Vagina (tissue), 2 donors: ENCODE results near the gene SOCS3. TPM values are rescaled to one million over a fixed set of nuclear protein-coding genes. Genes with fewer than 3 reads are reported as not detected.
A peak's percentile ranks its signal among the peaks of the same experiment; 100 is the strongest.

Experiments used
- DNase-seq, 2 donors: peaks; one replicate each; pipeline ENCODE4 v3.0.0-alpha.2; 2017; ENCODE audit errors: extremely low spot score in 2 of 2
- H3K27ac ChIP-seq: fragments of 200-600 bp; sonication (generic); one replicate; pipeline ENCODE4 v1.5.1; 2019
- H3K27me3 ChIP-seq: fragments of 200-600 bp; sonication (generic); one replicate; pipeline ENCODE4 v1.5.1; 2019
- H3K36me3 ChIP-seq, 2 donors: fragments of 200-600 bp; sonication (generic); one replicate each; pipeline ENCODE4 v1.5.1; 2017 to 2019
- H3K4me1 ChIP-seq: fragments of 200-600 bp; sonication (generic); one replicate; pipeline ENCODE4 v1.5.1; 2019
- H3K4me3 ChIP-seq, 2 donors: fragments of 200-600 bp; sonication (generic); 1 replicate in 1 of 2; 2 replicates in 1 of 2; pipeline ENCODE4 v1.5.1; 2016 to 2019
- H3K9me3 ChIP-seq: fragments of 200-600 bp; sonication (generic); one replicate; pipeline ENCODE4 v1.5.1; 2019
- POLR2A ChIP-seq, 2 donors: fragments of 450-650 bp; IDR thresholded peaks; one replicate each; pipeline ENCODE4 v1.6.1; 2017; ENCODE audit warnings: antibody characterized with exemption in 2 of 2, mild to moderate bottlenecking in 2 of 2, moderate library complexity in 2 of 2
- POLR2AphosphoS5 ChIP-seq, 2 donors: sonication (generic); formaldehyde crosslinking; IDR thresholded peaks; one replicate each; pipeline ENCODE4 v1.9.0; 2017; ENCODE audit warnings: antibody characterized with exemption in 2 of 2, mild to moderate bottlenecking in 2 of 2, low read depth in 1 of 2; ENCODE audit not compliant: insufficient read depth in 1 of 2
- intact Hi-C: fragments of 100-400 bp; cut with DNase I; formaldehyde crosslinking; loops from one replicate; pipeline ENCODE4 v1.15.1; 2023
- total RNA-seq: library from RNA; depleted of rRNA; stranded (reverse); fragments of >200 nt; gene quantifications from one replicate; pipeline ENCODE4 v1.2.3, GENCODE V29; 2016
- TF ChIP-seq, protein P1 (sequence below), 3 experiments: fragments of 450-650 bp in 2 of 3; fragments of 200-600 bp in 1 of 3; sonication (generic) in 1 of 3; IDR thresholded peaks; one replicate each; pipeline ENCODE4 v1.5.1; 2017 to 2019; ENCODE audit warnings: antibody characterized with exemption in 3 of 3, mild to moderate bottlenecking in 2 of 3, moderate library complexity in 2 of 3

Gene SOCS3
- total RNA-seq, 1 donor from 2014 or later = 173 TPM

DNA sequence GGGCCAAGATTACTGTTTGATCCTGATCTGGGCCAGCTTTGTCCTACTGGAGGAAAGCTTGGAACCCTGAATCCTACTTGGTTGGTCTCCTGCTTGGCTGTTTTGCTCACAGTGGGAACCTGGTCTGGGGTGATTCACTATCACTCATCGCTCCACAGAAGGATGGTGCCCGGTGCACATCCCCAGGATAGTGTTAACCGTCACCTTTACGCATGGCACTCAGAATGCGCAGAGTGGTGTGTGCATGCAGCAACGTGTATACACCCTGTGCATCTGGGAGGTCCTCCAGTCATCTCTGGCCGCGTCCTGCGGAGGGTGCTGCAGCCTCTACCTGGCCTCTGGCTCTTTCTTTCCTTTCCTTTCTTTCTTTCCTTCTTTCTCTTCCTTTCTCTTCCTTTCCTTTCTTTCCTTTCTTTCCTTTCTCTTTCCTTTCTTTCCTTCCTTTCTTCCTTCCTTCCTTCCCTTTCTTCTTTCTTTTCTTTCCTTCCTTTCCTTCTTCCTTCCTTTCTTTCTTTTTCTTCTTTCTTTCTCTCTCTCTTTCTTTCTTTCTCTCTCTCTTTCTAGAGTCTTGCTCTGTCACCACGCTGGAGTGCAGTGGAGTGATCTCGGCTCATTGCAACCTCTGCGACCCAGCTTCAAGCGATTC is 13.1 kb downstream of the SOCS3 start:
- H3K4me3 ChIP-seq = no peak overlapping the region
- no peak for DNase-seq
- no peaks in the 10 kb centered on the region for H3K36me3 ChIP-seq
- H3K4me1 ChIP-seq = peaks cover 42% of the 10 kb centered on the region
- no peaks in the 10 kb centered on the region for H3K9me3 ChIP-seq
- intact Hi-C loops = no loop called here
- no peak overlapping the region for H3K27ac ChIP-seq
- TF ChIP-seq POLR2AphosphoS5 (IDR thresholded peaks at IDR 0.05; ENCODE audit: insufficient read depth in 1 of 2, low read depth in 1 of 2) = no peak
- no peak for TF ChIP-seq POLR2A (IDR thresholded peaks at IDR 0.05)
- TF ChIP-seq, protein P1, sequence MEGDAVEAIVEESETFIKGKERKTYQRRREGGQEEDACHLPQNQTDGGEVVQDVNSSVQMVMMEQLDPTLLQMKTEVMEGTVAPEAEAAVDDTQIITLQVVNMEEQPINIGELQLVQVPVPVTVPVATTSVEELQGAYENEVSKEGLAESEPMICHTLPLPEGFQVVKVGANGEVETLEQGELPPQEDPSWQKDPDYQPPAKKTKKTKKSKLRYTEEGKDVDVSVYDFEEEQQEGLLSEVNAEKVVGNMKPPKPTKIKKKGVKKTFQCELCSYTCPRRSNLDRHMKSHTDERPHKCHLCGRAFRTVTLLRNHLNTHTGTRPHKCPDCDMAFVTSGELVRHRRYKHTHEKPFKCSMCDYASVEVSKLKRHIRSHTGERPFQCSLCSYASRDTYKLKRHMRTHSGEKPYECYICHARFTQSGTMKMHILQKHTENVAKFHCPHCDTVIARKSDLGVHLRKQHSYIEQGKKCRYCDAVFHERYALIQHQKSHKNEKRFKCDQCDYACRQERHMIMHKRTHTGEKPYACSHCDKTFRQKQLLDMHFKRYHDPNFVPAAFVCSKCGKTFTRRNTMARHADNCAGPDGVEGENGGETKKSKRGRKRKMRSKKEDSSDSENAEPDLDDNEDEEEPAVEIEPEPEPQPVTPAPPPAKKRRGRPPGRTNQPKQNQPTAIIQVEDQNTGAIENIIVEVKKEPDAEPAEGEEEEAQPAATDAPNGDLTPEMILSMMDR (IDR thresholded peaks at IDR 0.05) = no peak
- H3K27me3 ChIP-seq = no peaks in the 10 kb centered on the region

DNA sequence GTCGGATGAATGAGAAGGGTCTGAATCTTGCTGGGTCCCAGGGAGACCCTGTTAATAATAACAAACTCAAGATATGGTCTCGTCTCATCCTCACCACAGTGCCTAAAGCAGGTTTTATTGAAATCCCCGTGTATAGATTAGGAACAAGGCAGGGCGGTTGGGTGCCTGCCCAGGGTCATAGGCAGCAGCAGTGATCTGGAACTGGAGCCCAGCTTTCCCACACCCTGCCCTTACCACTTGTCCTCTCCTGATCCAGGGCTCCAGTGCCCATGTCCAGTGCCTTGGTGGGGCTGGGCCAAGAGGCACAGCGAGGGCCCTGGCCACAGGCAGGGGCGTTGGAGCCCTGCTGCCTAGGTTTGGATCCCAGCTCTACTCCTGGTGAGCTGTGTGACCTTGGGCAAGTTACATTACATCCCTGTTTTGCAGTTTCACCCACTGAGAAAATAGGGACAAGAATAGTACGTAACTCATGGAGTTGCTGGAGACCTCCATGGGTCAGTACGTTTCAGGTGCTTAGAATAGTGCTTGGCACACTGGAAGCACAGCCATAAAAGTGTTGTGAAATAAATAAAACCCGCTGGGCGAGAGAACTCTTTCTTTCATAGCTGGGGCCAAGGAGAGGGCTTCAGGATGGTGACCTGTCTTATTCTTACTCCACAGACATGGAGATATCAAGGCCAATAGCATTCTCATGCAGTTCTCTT is 13.9 kb downstream of the SOCS3 start:
- TF ChIP-seq POLR2A (IDR thresholded peaks at IDR 0.05) = no peak
- no peak for TF ChIP-seq POLR2AphosphoS5 (IDR thresholded peaks at IDR 0.05; ENCODE audit: insufficient read depth in 1 of 2, low read depth in 1 of 2)
- TF ChIP-seq, protein P1 (IDR thresholded peaks at IDR 0.05) = no peak
- no peak for DNase-seq
- no peaks in the 10 kb centered on the region for H3K9me3 ChIP-seq
- no peak overlapping the region for H3K4me3 ChIP-seq
- H3K36me3 ChIP-seq = no peaks in the 10 kb centered on the region
- no peaks in the 10 kb centered on the region for H3K27me3 ChIP-seq
- H3K27ac ChIP-seq = no peak overlapping the region
- H3K4me1 ChIP-seq = peaks cover 34% of the 10 kb centered on the region
- intact Hi-C loops = no loop called here

DNA sequence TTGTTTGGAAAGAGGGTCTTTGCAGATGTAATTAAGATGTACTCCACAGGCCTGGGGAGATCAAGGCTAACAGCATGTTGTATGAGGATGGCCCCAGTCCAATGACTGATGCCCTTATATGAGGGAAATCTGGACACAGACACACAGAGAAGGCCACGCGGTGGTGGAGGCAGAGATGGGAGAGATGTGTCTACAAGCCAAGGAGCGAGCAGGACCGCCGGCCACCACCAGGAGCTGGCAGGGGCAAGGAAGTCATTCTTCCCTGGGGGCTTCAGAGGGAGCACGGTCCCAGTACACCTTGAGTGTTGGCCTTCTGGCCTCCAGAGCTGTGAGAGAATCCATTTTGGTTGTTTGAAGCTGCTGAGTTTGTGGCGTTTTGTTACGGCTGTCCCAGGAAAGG is 14.7 kb downstream of the SOCS3 start:
- H3K36me3 ChIP-seq = no peaks in the 10 kb centered on the region
- no peak overlapping the region for H3K4me3 ChIP-seq
- H3K27ac ChIP-seq = no peak overlapping the region
- H3K9me3 ChIP-seq = no peaks in the 10 kb centered on the region
- peaks cover 33% of the 10 kb centered on the region for H3K4me1 ChIP-seq
- no peaks in the 10 kb centered on the region for H3K27me3 ChIP-seq
- DNase-seq = no peak
- intact Hi-C loops = no loop called here
- no peak for TF ChIP-seq POLR2AphosphoS5 (IDR thresholded peaks at IDR 0.05; ENCODE audit: insufficient read depth in 1 of 2, low read depth in 1 of 2)
- TF ChIP-seq, protein P1 (IDR thresholded peaks at IDR 0.05) = no peak
- TF ChIP-seq POLR2A (IDR thresholded peaks at IDR 0.05) = no peak

DNA sequence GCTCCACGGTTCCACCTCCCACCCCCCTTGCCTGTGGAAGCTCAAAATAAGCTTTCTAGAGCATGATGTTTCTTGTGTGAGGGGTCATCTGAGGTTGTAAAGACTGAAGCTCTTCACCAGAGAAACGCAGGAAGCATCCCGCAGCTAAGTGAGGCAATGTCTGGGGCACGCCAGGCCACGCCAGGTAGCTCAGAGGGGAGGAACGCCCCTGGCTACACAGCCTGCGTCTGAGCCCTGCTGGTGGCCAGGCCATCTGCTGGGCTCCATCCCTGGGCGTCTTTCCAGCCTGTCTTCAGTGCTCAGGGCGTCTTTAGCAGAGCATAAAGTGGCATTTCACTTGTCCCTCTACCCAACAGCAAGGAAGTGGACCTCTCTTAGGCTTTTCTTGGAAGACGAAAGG is 15.2 kb downstream of the SOCS3 start:
- Histone ChIP-seq H3K27me3 (no peaks in the 10 kb centered on the region), H3K36me3 (no peaks in the 10 kb centered on the region), H3K4me1 (peaks cover 33% of the 10 kb centered on the region), H3K27ac (peak overlapping the region; percentile 46), H3K4me3 (no peak overlapping the region), H3K9me3 (no peaks in the 10 kb centered on the region)
- no peak for DNase-seq
- intact Hi-C loops = no loop called here
- TF ChIP-seq, protein P1 (IDR thresholded peaks at IDR 0.05) = no peak
- no peak for TF ChIP-seq POLR2A (IDR thresholded peaks at IDR 0.05)
- no peak for TF ChIP-seq POLR2AphosphoS5 (IDR thresholded peaks at IDR 0.05; ENCODE audit: insufficient read depth in 1 of 2, low read depth in 1 of 2)
